ENCODE data around the gene BCAR3.
"Not testable (repeated sequence)": the region's sequence is repeated elsewhere in the genome, so short reads cannot be mapped to it uniquely, and the experiment has no call there.

Gene BCAR3

GRCh38 chr1:93700532-93701469 is 19.2 kb upstream of the BCAR3 start:
- H3K27ac ChIP-seq, result no peak overlapping the region
- H2AFZ ChIP-seq, result no peak overlapping the region
- no peaks in the 10 kb centered on the region for H3K79me2 ChIP-seq
- H3K27me3 ChIP-seq (ENCODE audit: control insufficient read depth, insufficient read depth, low read length), result no peaks in the 10 kb centered on the region
- H3K36me3 ChIP-seq (ENCODE audit: control insufficient read depth, insufficient read depth, low read length), result no peaks in the 10 kb centered on the region
- no peak overlapping the region for H3K9ac ChIP-seq
- TF ChIP-seq CTCF (IDR thresholded peaks at IDR 0.05), result no peak
- H3K4me2 ChIP-seq (ENCODE audit: low read length), result no peak overlapping the region
- H3K4me1 ChIP-seq, result peaks cover 2% of the 10 kb centered on the region
- H3K4me3 ChIP-seq (ENCODE audit: low read depth, low read length), result no peak overlapping the region
- H3K9me3 ChIP-seq (ENCODE audit: control insufficient read depth, low read length), result no peaks in the 10 kb centered on the region

- H3K9me3 ChIP-seq (ENCODE audit: control insufficient read depth, low read length), result no peaks in the 10 kb centered on the region
- H3K9ac ChIP-seq, result no peak overlapping the region
- no peaks in the 10 kb centered on the region for H3K79me2 ChIP-seq
- no peak overlapping the region for H2AFZ ChIP-seq
- no peak overlapping the region for H3K27ac ChIP-seq
- no peak overlapping the region for H3K4me3 ChIP-seq (ENCODE audit: low read depth, low read length)
- H3K4me1 ChIP-seq, result peaks cover 2% of the 10 kb centered on the region
- no peaks in the 10 kb centered on the region for H3K27me3 ChIP-seq (ENCODE audit: control insufficient read depth, insufficient read depth, low read length)
- H3K4me2 ChIP-seq (ENCODE audit: low read length), result no peak overlapping the region
- TF ChIP-seq CTCF (IDR thresholded peaks at IDR 0.05), result no peak
- no peaks in the 10 kb centered on the region for H3K36me3 ChIP-seq (ENCODE audit: control insufficient read depth, insufficient read depth, low read length)
Observed at GRCh38 chr1:93699503-93700168, 18.0 kb upstream of the BCAR3 start.

GRCh38 chr1:93699049-93699384 is 17.4 kb upstream of the BCAR3 start:
- TF ChIP-seq CTCF (IDR thresholded peaks at IDR 0.05), result no peak
- no peak overlapping the region for H3K4me3 ChIP-seq (ENCODE audit: low read depth, low read length)
- no peaks in the 10 kb centered on the region for H3K36me3 ChIP-seq (ENCODE audit: control insufficient read depth, insufficient read depth, low read length)
- no peaks in the 10 kb centered on the region for H3K9me3 ChIP-seq (ENCODE audit: control insufficient read depth, low read length)
- H3K4me1 ChIP-seq, result peaks cover 2% of the 10 kb centered on the region
- H3K27me3 ChIP-seq (ENCODE audit: control insufficient read depth, insufficient read depth, low read length), result no peaks in the 10 kb centered on the region
- H2AFZ ChIP-seq, result no peak overlapping the region
- no peak overlapping the region for H3K9ac ChIP-seq
- no peak overlapping the region for H3K4me2 ChIP-seq (ENCODE audit: low read length)
- H3K79me2 ChIP-seq, result no peaks in the 10 kb centered on the region
- no peak overlapping the region for H3K27ac ChIP-seq

GRCh38 chr1:93698329-93699048 is 16.9 kb upstream of the BCAR3 start:
- H3K27ac ChIP-seq, result no peak overlapping the region
- peaks cover 2% of the 10 kb centered on the region for H3K4me1 ChIP-seq
- H3K36me3 ChIP-seq (ENCODE audit: control insufficient read depth, insufficient read depth, low read length), result no peaks in the 10 kb centered on the region
- no peak overlapping the region for H2AFZ ChIP-seq
- no peaks in the 10 kb centered on the region for H3K9me3 ChIP-seq (ENCODE audit: control insufficient read depth, low read length)
- no peak for TF ChIP-seq CTCF (IDR thresholded peaks at IDR 0.05)
- H3K9ac ChIP-seq, result no peak overlapping the region
- no peaks in the 10 kb centered on the region for H3K27me3 ChIP-seq (ENCODE audit: control insufficient read depth, insufficient read depth, low read length)
- no peaks in the 10 kb centered on the region for H3K79me2 ChIP-seq
- H3K4me2 ChIP-seq (ENCODE audit: low read length), result no peak overlapping the region
- no peak overlapping the region for H3K4me3 ChIP-seq (ENCODE audit: low read depth, low read length)

GRCh38 chr1:93697566-93697965 is 15.9 kb upstream of the BCAR3 start:
- not testable (repeated sequence) for H3K79me2 ChIP-seq; H3K9me3 ChIP-seq (ENCODE audit: control insufficient read depth, low read length); H3K4me3 ChIP-seq (ENCODE audit: low read depth, low read length); H3K27me3 ChIP-seq (ENCODE audit: control insufficient read depth, insufficient read depth, low read length); H3K36me3 ChIP-seq (ENCODE audit: control insufficient read depth, insufficient read depth, low read length); H2AFZ ChIP-seq; H3K27ac ChIP-seq; H3K9ac ChIP-seq; H3K4me1 ChIP-seq; H3K4me2 ChIP-seq (ENCODE audit: low read length)
